Measurements from ENCODE around the gene FMNL2. TPM values are rescaled to one million over a fixed set of nuclear protein-coding genes. Genes with fewer than 3 reads are reported as not detected.

The FMNL2 gene
- total RNA-seq, 4 donors from 2014 or later = 37.7 to 60.9 (median 52.1) TPM

- H3K27ac ChIP-seq = no peak overlapping the region
- H3K4me3 ChIP-seq (replicated peaks in 1 of 3) = no peak overlapping the region
- DNase-seq = no peak
- H3K9me3 ChIP-seq = no peaks in the 10 kb centered on the region
- H3K4me1 ChIP-seq = peaks cover 5 to 9% of the 10 kb centered on the region in 2 donors
- 95 to 99% methylated on average over 4 of the region's 4 CpGs for WGBS, 2 donors
- no peak for TF ChIP-seq CTCF (IDR thresholded peaks at IDR 0.05)
- TF ChIP-seq POLR2A (IDR thresholded peaks at IDR 0.05) = no peak
- H3K36me3 ChIP-seq = no peaks in the 10 kb centered on the region
- no peaks in the 10 kb centered on the region for H3K27me3 ChIP-seq
- intact Hi-C loops (cut with DNase I) = no loop called here
Observed at GRCh38 chr2:152480821-152481399, 145.9 kb downstream of the FMNL2 start.

GRCh38 chr2:152481881-152482583 is 147.1 kb downstream of the FMNL2 start:
- H3K9me3 ChIP-seq = no peaks in the 10 kb centered on the region
- no peak for TF ChIP-seq POLR2A (IDR thresholded peaks at IDR 0.05)
- DNase-seq = peak in 1 of 2 donors; percentile 44
- peaks cover 5 to 17% of the 10 kb centered on the region in 2 donors for H3K4me1 ChIP-seq
- no peak overlapping the region for H3K27ac ChIP-seq
- no peak overlapping the region for H3K4me3 ChIP-seq (replicated peaks in 1 of 3)
- no peaks in the 10 kb centered on the region for H3K36me3 ChIP-seq
- H3K27me3 ChIP-seq = no peaks in the 10 kb centered on the region
- 78 to 88% methylated on average over 5 of the region's 5 CpGs for WGBS, 2 donors
- intact Hi-C loops (cut with DNase I) = no loop called here

GRCh38 chr2:152483276-152484063 is 148.5 kb downstream of the FMNL2 start:
- H3K9me3 ChIP-seq = no peaks in the 10 kb centered on the region
- no peak overlapping the region for H3K27ac ChIP-seq
- TF ChIP-seq POLR2A (IDR thresholded peaks at IDR 0.05) (no peak), CTCF (IDR thresholded peaks at IDR 0.05) (no peak)
- H3K27me3 ChIP-seq = no peaks in the 10 kb centered on the region
- 75 to 90% methylated on average over 4 of the region's 4 CpGs for WGBS, 2 donors
- intact Hi-C loops (cut with DNase I) = no loop called here
- no peak for DNase-seq
- no peaks in the 10 kb centered on the region for H3K36me3 ChIP-seq
- H3K4me1 ChIP-seq = peaks cover 5 to 17% of the 10 kb centered on the region in 2 donors
- H3K4me3 ChIP-seq (replicated peaks in 1 of 3) = no peak overlapping the region

- H3K27ac ChIP-seq = no peak overlapping the region
- intact Hi-C loops (cut with DNase I) = no loop called here
- no peak for DNase-seq
- no peaks in the 10 kb centered on the region for H3K9me3 ChIP-seq
- no peaks in the 10 kb centered on the region for H3K36me3 ChIP-seq
- H3K4me1 ChIP-seq = peaks cover 5 to 26% of the 10 kb centered on the region in 2 donors
- H3K27me3 ChIP-seq = no peaks in the 10 kb centered on the region
- WGBS, 2 donors = 70 to 76% methylated on average over 8 of the region's 8 CpGs
- no peak for TF ChIP-seq POLR2A (IDR thresholded peaks at IDR 0.05)
- TF ChIP-seq CTCF (IDR thresholded peaks at IDR 0.05) = no peak
- no peak overlapping the region for H3K4me3 ChIP-seq (replicated peaks in 1 of 3)
Observed at GRCh38 chr2:152485954-152486736, 151.2 kb downstream of the FMNL2 start.

GRCh38 chr2:152486737-152487400 is 151.9 kb downstream of the FMNL2 start:
- Histone ChIP-seq H3K36me3 (no peaks in the 10 kb centered on the region), H3K4me3 (replicated peaks in 1 of 3) (no peak overlapping the region), H3K27me3 (no peaks in the 10 kb centered on the region), H3K9me3 (no peaks in the 10 kb centered on the region), H3K4me1 (peaks cover 3 to 27% of the 10 kb centered on the region in 2 donors), H3K27ac (no peak overlapping the region)
- 87 to 88% methylated on average over 3 of the region's 3 CpGs for WGBS, 2 donors
- DNase-seq = no peak
- intact Hi-C loops (cut with DNase I) = no loop called here
- no peak for TF ChIP-seq CTCF (IDR thresholded peaks at IDR 0.05)
- TF ChIP-seq POLR2A (IDR thresholded peaks at IDR 0.05) = no peak

All from thyroid gland (tissue), 4 donors.